SK-N-SH (cell line): ENCODE results near the gene CACNA1D.

Experiments used
- EZH2phosphoT487 ChIP-seq: fragments of 200-600 bp; sonication (generic); IDR thresholded peaks from 2 replicates; pipeline ENCODE4 v1.6.1; 2017; ENCODE audit warnings: low read depth, mixed run types, mild to moderate bottlenecking, antibody characterized with exemption, moderate library complexity, borderline replicate concordance
- POLR2AphosphoS5 ChIP-seq: IDR thresholded peaks from 2 replicates; pipeline ENCODE4 v1.6.1; 2012; ENCODE audit warnings: low read depth, low read length
- TF ChIP-seq, protein P1 (sequence below): fragments of 200-600 bp; sonication (generic); IDR thresholded peaks from 2 replicates; pipeline ENCODE4 v1.6.1; 2017; ENCODE audit warnings: antibody characterized with exemption, mild to moderate bottlenecking, moderate library complexity

GRCh38 chr3:53649816-53650215 is 155.4 kb downstream of the CACNA1D start:
- TF ChIP-seq, protein P1, sequence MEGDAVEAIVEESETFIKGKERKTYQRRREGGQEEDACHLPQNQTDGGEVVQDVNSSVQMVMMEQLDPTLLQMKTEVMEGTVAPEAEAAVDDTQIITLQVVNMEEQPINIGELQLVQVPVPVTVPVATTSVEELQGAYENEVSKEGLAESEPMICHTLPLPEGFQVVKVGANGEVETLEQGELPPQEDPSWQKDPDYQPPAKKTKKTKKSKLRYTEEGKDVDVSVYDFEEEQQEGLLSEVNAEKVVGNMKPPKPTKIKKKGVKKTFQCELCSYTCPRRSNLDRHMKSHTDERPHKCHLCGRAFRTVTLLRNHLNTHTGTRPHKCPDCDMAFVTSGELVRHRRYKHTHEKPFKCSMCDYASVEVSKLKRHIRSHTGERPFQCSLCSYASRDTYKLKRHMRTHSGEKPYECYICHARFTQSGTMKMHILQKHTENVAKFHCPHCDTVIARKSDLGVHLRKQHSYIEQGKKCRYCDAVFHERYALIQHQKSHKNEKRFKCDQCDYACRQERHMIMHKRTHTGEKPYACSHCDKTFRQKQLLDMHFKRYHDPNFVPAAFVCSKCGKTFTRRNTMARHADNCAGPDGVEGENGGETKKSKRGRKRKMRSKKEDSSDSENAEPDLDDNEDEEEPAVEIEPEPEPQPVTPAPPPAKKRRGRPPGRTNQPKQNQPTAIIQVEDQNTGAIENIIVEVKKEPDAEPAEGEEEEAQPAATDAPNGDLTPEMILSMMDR = no peak
- TF ChIP-seq EZH2phosphoT487 (no peak), POLR2AphosphoS5 (no peak)
